Keratinocyte (primary cell): ENCODE measurements around the gene RNF157. TPM values are rescaled to one million over a fixed set of nuclear protein-coding genes. Genes with fewer than 3 reads are reported as not detected.
A peak's percentile ranks its signal among the peaks of the same experiment; 100 is the strongest.

Experiments
- DNase-seq: peaks from one replicate; pipeline ENCODE4 v3.0.0-alpha.2; 2011; ENCODE audit warnings: low read depth, missing footprints, low spot score
- FAIRE-seq: peaks from 2 replicates; lab custom pipeline; 2011; peaks lifted over from hg19 to GRCh38; lab: Jason Lieb, UNC
- H2AFZ ChIP-seq: 2 replicates; pipeline ENCODE4 v1.6.0; 2012; ENCODE audit warnings: low read length, control low read depth, inconsistent platforms; ENCODE audit not compliant: control insufficient read depth
- H3K27ac ChIP-seq: 2 replicates; pipeline ENCODE4 v1.5.1; 2011; ENCODE audit warnings: low read length; ENCODE audit not compliant: control insufficient read depth, insufficient read depth
- H3K27me3 ChIP-seq: 3 replicates; pipeline ENCODE4 v1.6.0; 2011; ENCODE audit warnings: low read length; ENCODE audit not compliant: control insufficient read depth, insufficient read depth; ENCODE audit errors: extremely low read depth
- H3K36me3 ChIP-seq, 2 experiments: 2 replicates in 1 of 2; 3 replicates in 1 of 2; pipeline ENCODE4 v1.5.1; 2011; ENCODE audit warnings: low read length in 2 of 2, mild to moderate bottlenecking in 1 of 2; ENCODE audit not compliant: control insufficient read depth in 2 of 2, insufficient read depth in 2 of 2; ENCODE audit errors: extremely low read depth in 1 of 2
- H3K4me1 ChIP-seq: 3 replicates; pipeline ENCODE4 v1.5.1; 2011; ENCODE audit warnings: low read length; ENCODE audit not compliant: control insufficient read depth, insufficient read depth; ENCODE audit errors: extremely low read depth
- H3K4me2 ChIP-seq: 3 replicates; pipeline ENCODE4 v1.6.0; 2011; ENCODE audit warnings: low read depth, low read length; ENCODE audit not compliant: control insufficient read depth, insufficient read depth; ENCODE audit errors: extremely low read depth
- H3K4me3 ChIP-seq, 3 experiments: fragments of 200-600 bp in 1 of 3; sonication (generic) in 1 of 3; 2 replicates in 2 of 3; 3 replicates in 1 of 3; pipeline ENCODE4 v1.5.1; 2011 to 2016; ENCODE audit warnings: low read length in 3 of 3, mild to moderate bottlenecking in 3 of 3, control low read depth in 2 of 3, inconsistent platforms in 1 of 3, low read depth in 1 of 3, mixed read lengths in 1 of 3, mixed run types in 1 of 3, moderate library complexity in 1 of 3; ENCODE audit not compliant: control insufficient read depth in 2 of 3, insufficient read depth in 2 of 3; ENCODE audit errors: extremely low read depth in 1 of 3
- H3K79me2 ChIP-seq: 2 replicates; pipeline ENCODE4 v1.6.0; 2012; ENCODE audit warnings: low read length; ENCODE audit not compliant: control insufficient read depth, insufficient read depth
- H3K9ac ChIP-seq: 3 replicates; pipeline ENCODE4 v1.6.0; 2011; ENCODE audit warnings: low read length; ENCODE audit not compliant: control insufficient read depth, insufficient read depth; ENCODE audit errors: extremely low read depth
- H3K9me1 ChIP-seq: 3 replicates; pipeline ENCODE4 v1.6.0; 2011; ENCODE audit warnings: low read length; ENCODE audit not compliant: control insufficient read depth, insufficient read depth; ENCODE audit errors: extremely low read depth
- H3K9me3 ChIP-seq: 2 replicates; pipeline ENCODE4 v1.5.1; 2012; ENCODE audit warnings: low read depth, low read length; ENCODE audit not compliant: control insufficient read depth
- H4K20me1 ChIP-seq: 3 replicates; pipeline ENCODE4 v1.6.0; 2011; ENCODE audit warnings: low read length; ENCODE audit not compliant: control insufficient read depth, insufficient read depth; ENCODE audit errors: extremely low read depth
- CTCF ChIP-seq, 3 experiments: IDR thresholded peaks in 1 of 3; conservative IDR thresholded peaks in 1 of 3; optimal IDR thresholded peaks in 1 of 3; 2 replicates in 2 of 3; 3 replicates in 1 of 3; pipeline versions ENCODE3 to v1.5.1; 2011; ENCODE audit warnings: low read length in 3 of 3, mild to moderate bottlenecking in 3 of 3, moderate library complexity in 2 of 3, control low read depth in 1 of 3, inconsistent platforms in 1 of 3; ENCODE audit not compliant: insufficient read depth in 2 of 3; ENCODE audit errors: extremely low read depth in 1 of 3
- EZH2 ChIP-seq: IDR thresholded peaks from one replicate; pipeline ENCODE4 v1.6.1; 2012; ENCODE audit warnings: inconsistent platforms, mild to moderate bottlenecking, low read length, moderate library complexity
- dilution Hi-C: fragments of 300-500 bp; cut with MboI; formaldehyde crosslinking; loops from one replicate; pipeline ENCODE4 v1.7.0; 2020; ENCODE audit warnings: low sequenced_read_pairs; ENCODE audit not compliant: extremely low pct_ligation_motif_present
- polyA plus RNA-seq, 5 experiments: library from polyadenylated mRNA; depleted of rRNA in 3 of 5; stranded (reverse) in 3 of 5; stranded (forward) in 1 of 5; unstranded in 1 of 5; fragments of >200 nt; gene quantifications; 1 replicate in 1 of 5; 2 replicates in 3 of 5; 3 replicates in 1 of 5; pipeline versions ENCODE4 v1.2.1 to v1.2.3, GENCODE V29; 2011 to 2012; ENCODE audit warnings: missing spikeins in 2 of 5, low read depth in 1 of 5, low replicate concordance in 1 of 5

The RNF157 gene
- polyA plus RNA-seq, 1 donor (not counting 4 experiments of a cell fraction or from before 2014, with no cell fraction given): not detected

DNA sequence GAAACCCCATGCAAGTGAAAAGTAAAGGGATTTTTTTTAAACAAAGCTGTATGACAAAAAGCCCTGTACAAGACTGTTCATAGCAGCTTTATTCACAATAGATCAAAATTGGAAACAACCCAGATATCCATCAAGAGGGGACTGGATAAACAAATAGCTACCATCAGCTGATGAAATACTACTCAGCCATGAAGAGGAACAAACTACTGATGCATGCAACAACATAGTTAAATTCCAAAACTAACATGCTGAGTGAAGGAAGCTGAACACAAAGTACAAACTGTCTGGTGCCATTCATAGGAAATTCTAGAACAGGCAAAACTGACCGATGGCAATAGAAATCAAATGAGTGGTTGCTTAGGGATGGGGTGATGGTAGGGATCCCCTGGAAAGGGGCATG, 114.4 kb downstream of the RNF157 start:
- peaks cover 3% of the 10 kb centered on the region for H3K4me1 ChIP-seq
- H3K4me3 ChIP-seq: no peak overlapping the region
- no peak overlapping the region for H3K27ac ChIP-seq
- H3K36me3 ChIP-seq: no peaks in the 10 kb centered on the region
- no peaks in the 10 kb centered on the region for H3K9me3 ChIP-seq
- H3K79me2 ChIP-seq: no peaks in the 10 kb centered on the region
- H3K4me2 ChIP-seq: no peak overlapping the region
- no peak for DNase-seq
- dilution Hi-C loops: no loop called here
- no peak overlapping the region for H2AFZ ChIP-seq
- no peak overlapping the region for H3K9ac ChIP-seq
- peaks cover 5% of the 10 kb centered on the region for H3K27me3 ChIP-seq
- H4K20me1 ChIP-seq: no peaks in the 10 kb centered on the region
- FAIRE-seq: no peak
- TF ChIP-seq CTCF (optimal IDR thresholded peaks at IDR 0.05 in 1 of 3, IDR thresholded peaks at IDR 0.05 in 1 of 3, conservative IDR thresholded peaks at IDR 0.05 in 1 of 3; ENCODE audit: extremely low read depth in 1 of 3, insufficient read depth in 2 of 3, low read length in 3 of 3) (no peak), EZH2 (no peak)
- no peaks in the 10 kb centered on the region for H3K9me1 ChIP-seq

GRCh38 chr17:76125391-76125675, 115.0 kb downstream of the RNF157 start:
- H3K79me2 ChIP-seq: no peaks in the 10 kb centered on the region
- no peak overlapping the region for H2AFZ ChIP-seq
- no peaks in the 10 kb centered on the region for H3K9me3 ChIP-seq
- H3K27me3 ChIP-seq: peaks cover 5% of the 10 kb centered on the region
- no peaks in the 10 kb centered on the region for H3K36me3 ChIP-seq
- dilution Hi-C loops: no loop called here
- H3K9ac ChIP-seq: no peak overlapping the region
- H3K27ac ChIP-seq: no peak overlapping the region
- DNase-seq: no peak
- FAIRE-seq: no peak
- TF ChIP-seq CTCF (optimal IDR thresholded peaks at IDR 0.05 in 1 of 3, IDR thresholded peaks at IDR 0.05 in 1 of 3, conservative IDR thresholded peaks at IDR 0.05 in 1 of 3; ENCODE audit: extremely low read depth in 1 of 3, insufficient read depth in 2 of 3, low read length in 3 of 3): peak in 1 of 3 experiments; percentile 2
- no peak for TF ChIP-seq EZH2
- H3K4me1 ChIP-seq: peaks cover 3% of the 10 kb centered on the region
- H3K4me3 ChIP-seq: no peak overlapping the region
- H3K4me2 ChIP-seq: no peak overlapping the region
- no peaks in the 10 kb centered on the region for H3K9me1 ChIP-seq
- no peaks in the 10 kb centered on the region for H4K20me1 ChIP-seq
